Measurements from ENCODE around the gene CIDEA. TPM values are rescaled to one million over a fixed set of nuclear protein-coding genes. Genes with fewer than 3 reads are reported as not detected.

Gene CIDEA
- polyA plus RNA-seq, 3 donors, result not detected

GRCh38 chr18:12295389-12296086, 41.4 kb downstream of the CIDEA start:
- H4K20me1 ChIP-seq (ENCODE audit: insufficient read depth, low read length), result no peaks in the 10 kb centered on the region
- no peak overlapping the region for H3K4me3 Mint-ChIP-seq
- no peak overlapping the region for H3K27ac ChIP-seq (ENCODE audit: low read depth in 1 of 2, low read length in 2 of 2)
- H3K27me3 Mint-ChIP-seq (ENCODE audit: low read depth in 3 of 3), result peaks cover 2 to 10% (median 8%) of the 10 kb centered on the region in 3 donors
- H3K36me3 ChIP-seq (replicated peaks in 1 of 2; ENCODE audit: control insufficient read depth in 1 of 2, insufficient read depth in 2 of 2, low read length in 2 of 2), result no peaks in the 10 kb centered on the region
- 91% methylated on average over 7 of the region's 18 CpGs for WGBS (ENCODE audit: insufficient coverage)
- intact Hi-C loops (cut with micrococcal nuclease), result no loop called here
- no peaks in the 10 kb centered on the region for H3K27me3 ChIP-seq (ENCODE audit: control insufficient read depth in 2 of 2, insufficient read depth in 2 of 2, low read length in 2 of 2)
- no peak for TF ChIP-seq CTCF (IDR thresholded peaks at IDR 0.05)
- H3K36me3 Mint-ChIP-seq, result no peaks in the 10 kb centered on the region
- no peak overlapping the region for H3K4me2 ChIP-seq (replicated peaks; ENCODE audit: extremely low read depth, low read length, poor library complexity, severe bottlenecking)
- no peak overlapping the region for H3K4me3 ChIP-seq (replicated peaks in 1 of 3; ENCODE audit: low read depth in 2 of 3, low read length in 3 of 3)
- H3K4me1 ChIP-seq (ENCODE audit: control insufficient read depth in 1 of 2, insufficient read depth in 2 of 2, low read length in 2 of 2), result no peaks in the 10 kb centered on the region
- peaks cover 0 to 9% (median 5%) of the 10 kb centered on the region in 7 donors for H3K9me3 Mint-ChIP-seq
- H3K9ac ChIP-seq (ENCODE audit: insufficient read depth, low read length, poor library complexity, severe bottlenecking), result no peak overlapping the region
- no peak overlapping the region for H3K27ac Mint-ChIP-seq
- H2AFZ ChIP-seq (ENCODE audit: insufficient read depth, low read depth, low read length, poor library complexity, severe bottlenecking), result no peak overlapping the region
- DNase-seq, result no peak
- peaks cover 0 to 3% of the 10 kb centered on the region in 2 donors for H3K9me3 ChIP-seq (replicated peaks in 1 of 2; ENCODE audit: control insufficient read depth in 1 of 2, insufficient read depth in 1 of 2, low read length in 2 of 2)
- no peaks in the 10 kb centered on the region for H3K79me2 ChIP-seq (ENCODE audit: insufficient read depth, low read length)
- no peaks in the 10 kb centered on the region for H3K4me1 Mint-ChIP-seq

- H3K4me2 ChIP-seq (replicated peaks; ENCODE audit: extremely low read depth, low read length, poor library complexity, severe bottlenecking), result no peak overlapping the region
- no peaks in the 10 kb centered on the region for H3K4me1 ChIP-seq (ENCODE audit: control insufficient read depth in 1 of 2, insufficient read depth in 2 of 2, low read length in 2 of 2)
- 70% methylated on average over 2 of the region's 3 CpGs for WGBS (ENCODE audit: insufficient coverage)
- no peaks in the 10 kb centered on the region for H3K36me3 ChIP-seq (replicated peaks in 1 of 2; ENCODE audit: control insufficient read depth in 1 of 2, insufficient read depth in 2 of 2, low read length in 2 of 2)
- H3K9me3 ChIP-seq (replicated peaks in 1 of 2; ENCODE audit: control insufficient read depth in 1 of 2, insufficient read depth in 1 of 2, low read length in 2 of 2), result peaks cover 0 to 3% of the 10 kb centered on the region in 2 donors
- Mint-ChIP-seq H3K27ac (no peak overlapping the region), H3K4me3 (no peak overlapping the region), H3K27me3 (ENCODE audit: low read depth in 3 of 3) (peaks cover 2 to 10% (median 8%) of the 10 kb centered on the region in 3 donors), H3K9me3 (peaks cover 0 to 9% (median 5%) of the 10 kb centered on the region in 7 donors), H3K4me1 (no peaks in the 10 kb centered on the region), H3K36me3 (no peaks in the 10 kb centered on the region)
- DNase-seq, result no peak
- no peaks in the 10 kb centered on the region for H3K79me2 ChIP-seq (ENCODE audit: insufficient read depth, low read length)
- no peak overlapping the region for H3K9ac ChIP-seq (ENCODE audit: insufficient read depth, low read length, poor library complexity, severe bottlenecking)
- no peaks in the 10 kb centered on the region for H3K27me3 ChIP-seq (ENCODE audit: control insufficient read depth in 2 of 2, insufficient read depth in 2 of 2, low read length in 2 of 2)
- no peaks in the 10 kb centered on the region for H4K20me1 ChIP-seq (ENCODE audit: insufficient read depth, low read length)
- H3K4me3 ChIP-seq (replicated peaks in 1 of 3; ENCODE audit: low read depth in 2 of 3, low read length in 3 of 3), result no peak overlapping the region
- H3K27ac ChIP-seq (ENCODE audit: low read depth in 1 of 2, low read length in 2 of 2), result no peak overlapping the region
- TF ChIP-seq CTCF (IDR thresholded peaks at IDR 0.05), result no peak
- no peak overlapping the region for H2AFZ ChIP-seq (ENCODE audit: insufficient read depth, low read depth, low read length, poor library complexity, severe bottlenecking)
- intact Hi-C loops (cut with micrococcal nuclease), result no loop called here
Measured at GRCh38 chr18:12296087-12296403, 41.9 kb downstream of the CIDEA start.

Data from CD14-positive monocyte (primary cell).